IMR-90 (cell line): ENCODE data around the gene ARHGAP10. TPM values are rescaled to one million over a fixed set of nuclear protein-coding genes. Genes with fewer than 3 reads are reported as not detected.

Source experiments
- ATAC-seq: fragments of 200-7000 bp; cut with Tn5 transposase; 2 replicates; pipeline ENCODE4 v1.9.1; 2020; ENCODE audit warnings: low read depth, mild to moderate bottlenecking, moderate library complexity
- BruUV-seq: library from RNA; stranded (reverse); fragments of 400-500 nt; replicated peaks from 2 replicates; lab custom pipeline; 2021; lab: Mats Ljungman, UMichigan
- CTCF ChIA-PET: fragments of 300-600 bp; formaldehyde crosslinking; extraction: SDS; loops from one replicate; lab custom pipeline; 2021; ENCODE audit warnings: antibody characterized with exemption; lab: Yijun Ruan, JAX
- POLR2A ChIA-PET: fragments of 300-600 bp; sonication (Branson Sonifier 250); formaldehyde crosslinking; loops from one replicate; lab custom pipeline; 2022; ENCODE audit warnings: antibody characterized with exemption; ENCODE audit not compliant: unreplicated experiment; lab: Charles Lee
- DNase-seq: peaks from one replicate; pipeline ENCODE4 v3.0.0; 2013
- H2AFZ ChIP-seq: replicated peaks from 2 replicates; pipeline ENCODE3; 2013; ENCODE audit warnings: low read length, mild to moderate bottlenecking; ENCODE audit not compliant: poor library complexity
- H2AK5ac ChIP-seq: 2 replicates; pipeline ENCODE4 v1.6.1; 2013; ENCODE audit warnings: low read depth, low read length, inconsistent platforms
- H2AK9ac ChIP-seq: replicated peaks from 2 replicates; pipeline ENCODE3; 2013; ENCODE audit warnings: mild to moderate bottlenecking, low read depth, low read length, moderate library complexity; ENCODE audit not compliant: poor library complexity
- H2BK120ac ChIP-seq: 2 replicates; pipeline ENCODE4 v1.6.1; 2013; ENCODE audit warnings: low read depth, low read length, inconsistent platforms
- H2BK15ac ChIP-seq: 3 replicates; pipeline ENCODE4 v1.6.1; 2013; ENCODE audit warnings: low read depth, low read length, inconsistent platforms
- H2BK20ac ChIP-seq: 2 replicates; pipeline ENCODE4 v1.6.1; 2013; ENCODE audit warnings: low read depth, mild to moderate bottlenecking, inconsistent platforms, low read length, moderate library complexity
- H2BK5ac ChIP-seq: 2 replicates; pipeline ENCODE4 v1.6.1; 2013; ENCODE audit warnings: mild to moderate bottlenecking, low read depth, low read length, inconsistent platforms; ENCODE audit not compliant: poor library complexity, severe bottlenecking
- H3K14ac ChIP-seq: replicated peaks from 2 replicates; pipeline ENCODE4 v1.6.1; 2013; ENCODE audit warnings: low read depth, low read length, inconsistent platforms
- H3K18ac ChIP-seq: 2 replicates; pipeline ENCODE4 v1.6.1; 2013; ENCODE audit warnings: low read depth, low read length, control low read depth
- H3K23ac ChIP-seq: 2 replicates; pipeline ENCODE4 v1.6.1; 2013; ENCODE audit warnings: low read depth, low read length, inconsistent platforms
- H3K27ac ChIP-seq: 2 replicates; pipeline ENCODE4 v1.5.1; 2013; ENCODE audit warnings: mild to moderate bottlenecking, control low read depth, low read length; ENCODE audit not compliant: insufficient read depth
- H3K27me3 ChIP-seq: 2 replicates; pipeline ENCODE4 v1.6.1; 2013; ENCODE audit warnings: low read length; ENCODE audit not compliant: control insufficient read depth, insufficient read depth
- H3K36me3 ChIP-seq: 2 replicates; pipeline ENCODE4 v1.6.1; 2013; ENCODE audit warnings: low read length, mixed read lengths; ENCODE audit not compliant: control insufficient read depth, insufficient read depth
- H3K4ac ChIP-seq: 2 replicates; pipeline ENCODE4 v1.6.1; 2013; ENCODE audit warnings: low read depth, low read length, inconsistent platforms
- H3K4me1 ChIP-seq: 2 replicates; pipeline ENCODE4 v1.6.1; 2013; ENCODE audit warnings: low read length, mixed read lengths; ENCODE audit not compliant: control insufficient read depth, insufficient read depth
- H3K4me2 ChIP-seq: 2 replicates; pipeline ENCODE4 v1.6.1; 2013; ENCODE audit warnings: low read depth, mild to moderate bottlenecking, control low read depth, low read length, moderate library complexity
- H3K4me3 ChIP-seq: 2 replicates; pipeline ENCODE4 v1.5.1; 2013; ENCODE audit warnings: low read depth, mild to moderate bottlenecking, control low read depth, low read length, moderate library complexity; ENCODE audit not compliant: insufficient read depth
- H3K56ac ChIP-seq: 2 replicates; pipeline ENCODE4 v1.6.1; 2013; ENCODE audit warnings: low read length, inconsistent platforms; ENCODE audit not compliant: insufficient read depth; ENCODE audit errors: extremely low read depth
- H3K79me1 ChIP-seq, 2 experiments: 2 replicates each; pipeline ENCODE4 v1.6.1; 2013; ENCODE audit warnings: low read length in 2 of 2, inconsistent platforms in 1 of 2, low read depth in 1 of 2
- H3K9ac ChIP-seq: 2 replicates; pipeline ENCODE4 v1.6.1; 2013; ENCODE audit warnings: low read depth, low read length, control low read depth
- H3K9me1 ChIP-seq: 2 replicates; pipeline ENCODE4 v1.6.1; 2013; ENCODE audit warnings: low read length, inconsistent platforms; ENCODE audit not compliant: insufficient read depth
- H3K9me3 ChIP-seq: 2 replicates; pipeline ENCODE4 v1.6.1; 2013; ENCODE audit warnings: low read length; ENCODE audit not compliant: control insufficient read depth, insufficient read depth
- H4K20me1 ChIP-seq: 2 replicates; pipeline ENCODE4 v1.6.1; 2013; ENCODE audit warnings: low read length, inconsistent platforms; ENCODE audit not compliant: insufficient read depth
- H4K5ac ChIP-seq: 2 replicates; pipeline ENCODE4 v1.6.1; 2013; ENCODE audit warnings: mild to moderate bottlenecking, low read depth, low read length, control low read depth
- H4K8ac ChIP-seq, 2 experiments: 2 replicates each; pipeline ENCODE4 v1.6.1; 2013; ENCODE audit warnings: low read depth in 2 of 2, low read length in 2 of 2, control low read depth in 1 of 2, inconsistent platforms in 1 of 2
- H4K91ac ChIP-seq: 2 replicates; pipeline ENCODE4 v1.6.1; 2013; ENCODE audit warnings: low read depth, low read length, inconsistent platforms; ENCODE audit not compliant: insufficient read depth
- CTCF ChIP-seq: conservative IDR thresholded peaks from 2 replicates; pipeline ENCODE4 v1.5.1; 2012; ENCODE audit warnings: mild to moderate bottlenecking, low read depth, low read length, improper control_type of control experiment
- MXI1 ChIP-seq: IDR thresholded peaks from 2 replicates; pipeline ENCODE4 v1.6.1; 2012; ENCODE audit warnings: low read depth, mild to moderate bottlenecking, low read length, moderate library complexity, borderline replicate concordance
- RAD21 ChIP-seq: IDR thresholded peaks from 2 replicates; pipeline ENCODE4 v1.6.1; 2012; ENCODE audit warnings: low read length, improper control_type of control experiment
- SMC3 ChIP-seq: fragments of 150-350 bp; IDR thresholded peaks from 2 replicates; pipeline ENCODE4 v1.6.1; 2016; ENCODE audit warnings: low read depth, mild to moderate bottlenecking, antibody characterized with exemption, low read length, moderate library complexity
- WGBS, 2 experiments: methylation state at CpG; one replicate each; pipeline versions ENCODE4 v1.1.5 to v1.1.7; 2013; ENCODE audit warnings: missing lambda C conversion rate in 2 of 2; ENCODE audit not compliant: insufficient read length in 1 of 2; ENCODE audit errors: extremely low coverage in 2 of 2; 5-methylcytosine and 5-hydroxymethylcytosine counted together
- dilution Hi-C: fragments of 300-500 bp; cut with HindIII; formaldehyde crosslinking; loops from one replicate; pipeline ENCODE4 v1.14.3; 2018; ENCODE audit warnings: low sequenced_read_pairs; ENCODE audit not compliant: unreplicated experiment
- in situ Hi-C: fragments of 300-500 bp; cut with MboI; formaldehyde crosslinking; loops from 3 replicates; pipeline ENCODE4 v1.14.3; 2019; ENCODE audit warnings: low sequenced_read_pairs, inconsistent platforms, mixed read lengths
- intact Hi-C: fragments of 100-400 bp; cut with micrococcal nuclease; formaldehyde crosslinking; loops from 2 replicates; pipeline ENCODE4 v1.10.0; 2022
- polyA plus RNA-seq, 3 experiments: library from polyadenylated mRNA; depleted of rRNA; stranded (reverse); fragments of >200 nt; gene quantifications; 2 replicates each; pipeline ENCODE4 v1.2.3, GENCODE V29; 2012; ENCODE audit warnings: low replicate concordance in 1 of 3
- total RNA-seq: library from RNA; depleted of rRNA; stranded (reverse); fragments of >200 nt; gene quantifications from 2 replicates; pipeline ENCODE4 v1.2.3, GENCODE V29; 2012

The ARHGAP10 gene
- total and polyA plus RNA-seq, 2 of the 4 experiments (the other 2 are of a cell fraction), result 27.1 to 29.4 TPM

GRCh38 chr4:147777456-147778091, 45.7 kb downstream of the ARHGAP10 start (continued):
- TF ChIP-seq MXI1, result no peak

GRCh38 chr4:147778942-147779341, 47.1 kb downstream of the ARHGAP10 start:
- H3K4ac ChIP-seq, result no peak overlapping the region
- in situ Hi-C loops, result no loop called here
- no peak overlapping the region for H3K14ac ChIP-seq
- peaks cover 25% of the 10 kb centered on the region for H3K4me1 ChIP-seq
- no peak overlapping the region for H3K18ac ChIP-seq
- dilution Hi-C loops, result no loop called here
- peaks cover 28% of the 10 kb centered on the region for H3K9me1 ChIP-seq
- 0 out of 2 replicates have a peak overlapping the region, but pooled peaks have one; percentile 40 for H2AK5ac ChIP-seq
- H3K9me3 ChIP-seq, result no peaks in the 10 kb centered on the region
- H2BK15ac ChIP-seq, result no peak overlapping the region
- H3K4me3 ChIP-seq, result no peak overlapping the region
- H3K27ac ChIP-seq, result no peak overlapping the region
- no peak overlapping the region for H3K9ac ChIP-seq
- DNase-seq (no peak), ATAC-seq (no peak)
- intact Hi-C loops, result loop anchor here (5.0 kb wide), 1 partner anchor 43 kb away; no protein-coding TSS in a partner anchor
- H2BK120ac ChIP-seq, result no peak overlapping the region
- H2AK9ac ChIP-seq, result no peak overlapping the region
- no peak overlapping the region for H2BK20ac ChIP-seq
- no peak overlapping the region for H4K8ac ChIP-seq
- CTCF ChIA-PET, result no interaction called here
- no peak overlapping the region for H2BK5ac ChIP-seq
- H2AFZ ChIP-seq, result no peak overlapping the region
- H3K36me3 ChIP-seq, result peaks cover 3% of the 10 kb centered on the region; the same call in 1 of the 2 replicates
- TF ChIP-seq RAD21, result no peak
- TF ChIP-seq SMC3, result no peak
- TF ChIP-seq CTCF, result no peak
- no peak overlapping the region for H3K56ac ChIP-seq
- no peak overlapping the region for H3K4me2 ChIP-seq
- no peak overlapping the region for H4K5ac ChIP-seq
- no peak overlapping the region for H3K23ac ChIP-seq
- no peaks in the 10 kb centered on the region for H3K27me3 ChIP-seq
- 93% methylated on average over 4 of the region's 7 CpGs; no CpG with 5 or more reads in 1 of the 2 experiments for WGBS, 2 experiments
- no peak overlapping the region for H4K91ac ChIP-seq
- peaks cover 48% of the 10 kb centered on the region for H4K20me1 ChIP-seq
- POLR2A ChIA-PET, result no interaction called here
- no TSS peak for BruUV-seq
- peaks cover 35 to 77% of the 10 kb centered on the region in 2 experiments for H3K79me1 ChIP-seq
